GM21390 (cell line): ENCODE measurements around the gene GRAMD1A.
"Not testable (repeated sequence)": the region's sequence is repeated elsewhere in the genome, so short reads cannot be mapped to it uniquely, and the experiment has no call there.

Experiments used
- ATAC-seq: cut with Tn5 transposase; IDR thresholded peaks from one replicate; pipeline ENCODE4 v1.9.1; 2021; ENCODE audit not compliant: unreplicated experiment

GRAMD1A gene

GRCh38 chr19:35000647-35001501 is 751 bp downstream of the GRAMD1A start:
- no peak for ATAC-seq

- ATAC-seq, result no peak
Observed at GRCh38 chr19:35002037-35002535, 2.0 kb downstream of the GRAMD1A start.

- ATAC-seq, result no peak
Observed at GRCh38 chr19:35004517-35005255, 4.6 kb downstream of the GRAMD1A start.

DNA sequence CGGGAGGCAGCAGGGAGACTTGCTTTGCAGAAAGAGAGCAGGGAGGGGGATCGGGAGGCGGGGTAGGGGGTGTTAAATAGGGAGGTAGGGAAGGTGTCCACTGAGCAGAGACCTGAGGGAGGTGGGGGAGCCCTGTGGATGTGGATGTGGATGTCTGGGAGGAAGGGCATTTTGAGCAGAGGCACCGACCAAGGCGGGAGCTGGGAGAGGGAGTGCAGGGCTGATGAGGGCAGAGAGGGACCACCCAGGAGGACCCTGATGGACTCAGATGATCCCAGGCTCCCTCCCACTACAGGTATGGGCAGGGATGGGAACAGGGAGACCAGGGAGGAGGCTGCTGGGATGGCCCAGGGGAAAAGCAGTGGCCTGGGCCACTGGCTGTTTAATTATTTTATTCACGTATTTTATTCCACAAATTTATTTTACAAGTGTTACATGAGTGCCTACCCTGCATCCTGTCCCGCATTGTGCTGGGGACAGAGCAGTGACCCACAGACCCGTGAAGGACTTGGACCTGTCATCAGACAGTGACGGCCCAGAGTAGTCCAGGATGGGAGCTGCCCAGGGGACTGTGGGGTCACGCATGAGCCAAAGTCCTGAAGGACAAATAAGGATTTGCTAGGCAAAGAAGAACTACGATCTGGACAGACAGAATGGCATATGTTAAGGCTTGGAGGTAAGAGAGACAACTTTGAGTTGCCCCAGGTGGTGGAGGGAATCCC is 5.3 kb downstream of the GRAMD1A start:
- no peak for ATAC-seq

DNA sequence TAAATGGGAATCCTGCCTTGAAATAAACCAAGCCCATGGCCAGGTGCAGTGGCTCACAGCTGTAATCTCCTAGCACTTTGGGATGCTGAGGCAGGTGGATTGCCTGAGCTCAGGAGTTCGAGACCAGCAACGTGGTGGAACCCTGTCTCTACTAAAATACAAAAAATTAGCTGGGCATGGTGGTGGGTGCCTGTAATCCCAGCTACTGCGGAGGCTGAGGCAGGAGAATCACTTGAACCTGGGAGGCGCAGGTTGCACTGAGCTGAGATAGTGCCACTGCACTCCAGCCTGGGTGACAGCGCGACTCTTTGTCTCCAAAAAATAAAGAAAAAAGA is 5.9 kb downstream of the GRAMD1A start:
- not testable (repeated sequence) for ATAC-seq

GRCh38 chr19:35006342-35006998 is 6.3 kb downstream of the GRAMD1A start:
- no peak for ATAC-seq

- no peak for ATAC-seq
Observed at GRCh38 chr19:35006999-35007365, 6.9 kb downstream of the GRAMD1A start.

- ATAC-seq, result not testable (repeated sequence)
Observed at GRCh38 chr19:35007427-35007826, 7.3 kb downstream of the GRAMD1A start.

DNA sequence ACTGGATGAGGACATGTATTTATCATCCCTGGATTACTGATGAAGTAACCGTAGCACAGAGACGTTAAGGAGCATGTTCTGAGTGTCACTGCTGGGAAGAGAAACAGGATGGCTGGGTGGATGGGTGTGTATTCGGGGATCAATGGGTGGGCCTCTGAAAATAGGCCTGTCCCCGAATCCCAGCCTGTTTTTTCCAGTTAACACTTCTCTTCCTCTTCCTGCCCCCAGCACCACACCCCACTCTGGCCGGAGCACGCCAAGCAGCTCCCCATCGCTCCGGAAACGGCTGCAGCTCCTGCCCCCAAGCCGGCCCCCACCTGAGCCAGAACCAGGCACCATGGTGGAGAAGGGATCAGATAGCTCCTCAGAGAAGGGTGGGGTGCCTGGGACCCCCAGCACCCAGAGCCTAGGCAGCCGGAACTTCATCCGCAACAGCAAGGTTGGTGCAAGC is 8.8 kb downstream of the GRAMD1A start:
- ATAC-seq, result no peak

DNA sequence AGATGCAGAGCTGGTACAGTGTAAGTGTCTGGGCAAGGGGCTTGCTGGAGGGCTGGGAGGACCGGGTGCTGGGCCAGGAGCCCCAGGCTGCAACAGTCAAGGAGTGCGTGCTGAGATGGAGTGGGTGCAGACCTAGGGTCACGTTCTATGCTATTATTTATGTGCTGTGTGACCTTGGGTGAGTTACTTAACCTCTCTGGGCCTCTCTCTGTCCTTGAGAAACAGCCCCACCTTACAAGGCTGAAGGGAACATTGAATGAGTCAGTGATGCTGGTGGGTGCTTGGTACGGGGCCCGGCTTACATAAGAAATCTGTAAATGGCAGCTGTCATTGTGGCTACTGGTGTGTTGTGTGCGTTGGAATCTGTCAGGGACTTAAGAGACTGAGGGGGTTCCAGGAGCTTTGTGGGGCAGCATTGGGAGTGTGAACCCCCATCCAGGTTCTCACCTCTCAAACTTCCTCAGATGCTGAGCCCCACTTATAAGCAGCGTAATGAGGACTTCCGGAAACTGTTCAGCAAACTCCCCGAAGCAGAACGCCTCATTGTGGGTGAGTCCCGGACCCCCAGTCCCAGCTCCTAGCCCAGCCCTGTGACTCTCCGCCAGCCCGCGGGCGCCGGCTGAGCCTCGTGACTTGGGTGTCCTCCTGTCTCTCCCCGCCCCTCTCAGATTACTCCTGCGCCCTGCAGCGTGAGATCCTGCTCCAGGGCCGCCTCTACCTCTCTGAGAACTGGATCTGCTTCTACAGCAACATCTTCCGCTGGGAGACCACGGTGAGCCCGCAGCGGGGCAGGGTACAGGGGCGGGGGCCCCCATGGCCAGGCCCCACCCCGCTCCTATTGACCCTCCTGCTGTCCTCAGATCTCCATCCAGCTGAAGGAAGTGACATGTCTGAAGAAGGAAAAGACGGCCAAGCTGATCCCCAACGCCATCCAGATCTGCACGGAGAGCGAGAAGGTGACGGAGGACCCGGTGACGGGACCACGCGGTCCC is 9.6 kb downstream of the GRAMD1A start:
- no peak for ATAC-seq

DNA sequence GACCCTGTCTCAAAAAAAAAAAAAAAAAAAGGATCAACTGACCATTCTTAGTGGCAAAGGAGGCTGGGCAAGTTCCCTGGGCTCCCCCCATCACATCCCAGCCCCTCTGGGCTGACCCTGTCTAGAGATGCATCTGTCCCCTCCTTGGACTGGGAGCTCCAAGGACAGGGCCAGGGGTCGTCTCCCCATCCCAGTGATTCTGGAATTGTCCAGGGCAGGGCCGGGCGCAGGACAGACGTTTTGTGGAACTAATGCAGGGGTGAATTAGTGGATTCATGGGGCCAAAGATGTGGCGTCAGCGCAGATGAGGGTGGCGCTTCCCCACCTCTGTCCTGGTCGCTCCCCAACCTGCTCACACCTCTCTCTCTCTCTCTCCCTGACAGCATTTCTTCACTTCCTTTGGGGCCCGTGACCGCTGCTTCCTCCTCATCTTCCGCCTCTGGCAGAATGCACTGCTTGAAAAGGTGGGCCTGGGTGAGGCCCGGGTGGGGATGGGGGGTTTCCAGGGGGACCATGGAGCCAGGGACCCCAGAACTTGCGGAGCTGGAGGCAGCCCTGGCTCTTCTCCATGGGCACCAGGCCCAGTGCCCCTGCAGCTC is 11.1 kb downstream of the GRAMD1A start:
- no peak for ATAC-seq

DNA sequence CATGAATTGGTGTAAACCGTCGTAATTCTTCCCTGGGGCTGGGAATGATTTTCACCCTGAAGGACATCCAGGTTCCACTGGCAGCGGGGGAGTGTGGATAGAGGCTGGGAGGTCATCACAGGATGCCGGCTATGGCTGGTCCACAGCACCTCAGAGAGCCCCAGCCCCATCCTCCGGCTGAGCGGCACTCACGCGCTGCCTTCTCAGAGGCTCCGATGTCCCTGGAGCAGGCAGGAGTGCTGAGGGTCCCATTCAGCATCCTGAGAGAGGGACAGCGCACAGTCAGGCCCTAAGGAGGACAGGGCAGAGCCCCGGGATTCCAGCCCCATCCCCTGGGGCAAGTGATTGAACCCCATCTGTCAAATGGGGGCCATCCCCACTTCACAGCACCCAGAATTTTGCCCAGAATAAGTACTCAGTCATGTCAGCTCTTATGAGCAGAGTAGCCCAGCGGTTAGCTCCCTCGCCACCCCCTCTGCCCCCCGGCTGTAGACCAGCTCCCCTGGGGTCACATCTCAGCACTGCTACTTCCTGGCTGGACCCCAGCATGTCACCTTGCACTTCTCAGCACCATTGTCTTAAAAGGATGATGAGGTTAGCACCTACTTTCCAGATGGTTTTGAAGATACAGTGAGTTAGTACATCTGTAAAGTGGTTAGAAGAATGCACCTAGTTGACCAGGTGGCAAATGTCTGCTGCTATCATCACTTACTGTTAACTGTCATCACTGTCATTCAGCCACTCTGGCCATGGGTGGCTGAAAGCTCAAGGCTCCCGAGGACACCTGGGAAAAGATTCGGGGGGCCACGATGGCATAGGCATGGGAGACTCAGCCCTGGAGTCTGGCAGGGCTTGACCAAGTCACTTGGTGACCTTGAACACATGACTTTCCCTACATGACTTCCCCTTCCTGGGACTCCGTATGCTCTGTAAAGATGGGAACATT is 11.9 kb downstream of the GRAMD1A start:
- ATAC-seq, result no peak

- no peak for ATAC-seq
Observed at GRCh38 chr19:35013041-35013819, 13.1 kb downstream of the GRAMD1A start.

DNA sequence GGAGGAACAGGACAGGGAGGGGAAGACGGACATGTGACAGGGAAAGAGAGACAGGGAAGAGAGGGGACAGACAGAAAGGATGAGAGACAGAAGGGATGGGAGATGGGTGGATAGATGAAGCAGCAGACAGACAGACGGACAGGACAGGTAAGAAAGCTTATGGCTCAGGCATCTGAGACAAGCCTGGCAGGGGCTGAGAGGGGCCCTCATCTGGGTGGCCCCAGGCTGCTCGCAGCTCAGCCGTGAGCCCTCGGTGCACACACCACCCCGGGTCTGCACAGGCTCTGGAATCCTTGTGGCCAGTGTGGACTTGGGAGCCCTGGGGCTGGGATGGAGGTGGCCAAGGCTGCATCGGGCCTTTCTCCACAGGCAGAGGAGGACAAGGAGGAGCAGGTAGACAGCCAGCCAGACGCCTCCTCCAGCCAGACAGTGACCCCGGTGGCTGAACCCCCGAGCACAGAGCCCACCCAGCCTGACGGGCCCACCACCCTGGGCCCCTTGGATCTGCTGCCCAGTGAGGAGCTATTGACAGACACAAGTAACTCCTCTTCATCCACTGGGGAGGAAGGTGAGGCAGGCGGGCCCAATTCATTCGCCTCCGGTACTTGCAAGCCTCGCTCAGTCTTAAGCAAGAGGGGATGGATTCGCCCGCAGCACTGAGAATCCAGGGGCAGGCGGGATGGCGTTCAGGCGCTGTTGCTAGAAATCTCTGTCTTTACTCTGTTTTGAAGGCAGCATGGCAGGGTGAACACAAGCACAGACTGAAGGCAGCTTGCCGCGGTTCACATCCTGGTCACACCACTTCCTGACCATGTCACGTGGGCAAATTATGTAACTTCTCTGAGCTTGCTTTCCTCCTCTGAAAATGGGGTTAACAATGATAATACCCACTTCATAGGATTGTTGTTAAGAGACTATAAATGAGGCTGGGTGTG is 14.0 kb downstream of the GRAMD1A start:
- no peak for ATAC-seq

DNA sequence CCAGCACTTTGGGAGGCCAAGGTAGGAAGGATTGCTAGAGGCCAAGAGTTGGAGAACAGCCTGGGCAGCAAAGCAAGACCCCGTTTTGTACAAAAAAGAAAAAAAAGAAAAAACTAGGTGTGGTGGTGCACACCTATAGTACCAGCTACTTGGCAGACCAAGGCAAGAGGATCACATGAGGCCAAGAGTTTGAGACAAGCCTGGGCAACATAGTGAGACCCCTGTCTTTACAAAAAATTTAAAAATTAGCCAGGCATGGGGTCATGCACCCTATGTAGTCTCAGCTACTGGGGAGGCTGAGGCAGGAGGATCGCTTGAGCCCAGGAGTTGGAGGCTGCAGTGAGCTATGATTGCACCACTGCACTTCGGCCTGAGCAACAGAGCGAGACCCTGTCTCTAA is 14.7 kb downstream of the GRAMD1A start:
- ATAC-seq, result not testable (repeated sequence)

DNA sequence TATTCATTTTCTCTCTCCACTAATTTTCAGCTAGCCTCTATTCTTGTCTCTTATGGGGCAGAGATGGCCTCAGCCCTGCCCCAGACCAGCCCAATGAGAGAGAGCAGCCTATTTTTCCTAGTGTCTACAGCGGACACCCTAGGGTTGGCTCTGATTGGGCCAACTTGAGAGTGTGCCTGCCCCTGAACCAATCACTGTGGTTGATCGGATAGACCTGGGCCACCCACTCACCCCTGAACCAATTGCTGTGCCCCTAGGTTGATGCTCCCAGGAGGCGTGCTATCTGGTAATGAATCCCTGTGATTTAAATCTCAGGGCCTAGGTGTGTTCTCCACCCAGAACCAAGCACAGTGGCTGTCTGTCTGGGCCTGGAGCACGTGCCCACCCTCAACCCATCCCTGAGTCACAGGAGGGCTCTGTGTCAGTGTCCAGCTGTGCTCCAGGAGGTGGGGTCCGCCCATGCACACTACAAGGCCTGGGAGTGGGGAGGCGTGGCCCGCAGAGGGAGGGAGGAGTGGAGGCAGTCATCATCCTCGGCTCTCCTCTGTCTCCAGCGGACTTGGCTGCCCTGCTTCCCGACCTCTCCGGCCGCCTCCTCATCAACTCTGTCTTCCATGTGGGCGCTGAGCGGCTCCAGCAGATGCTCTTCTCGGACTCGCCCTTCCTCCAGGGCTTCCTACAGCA is 15.3 kb downstream of the GRAMD1A start:
- ATAC-seq, result no peak
